GM18519 (cell line): ENCODE data around the gene FTH1.

Experiments
- ATAC-seq: cut with Tn5 transposase; IDR thresholded peaks from one replicate; pipeline ENCODE4 v1.9.1; 2021; ENCODE audit warnings: mild to moderate bottlenecking, moderate library complexity; ENCODE audit not compliant: unreplicated experiment, low FRiP score

The FTH1 gene

DNA sequence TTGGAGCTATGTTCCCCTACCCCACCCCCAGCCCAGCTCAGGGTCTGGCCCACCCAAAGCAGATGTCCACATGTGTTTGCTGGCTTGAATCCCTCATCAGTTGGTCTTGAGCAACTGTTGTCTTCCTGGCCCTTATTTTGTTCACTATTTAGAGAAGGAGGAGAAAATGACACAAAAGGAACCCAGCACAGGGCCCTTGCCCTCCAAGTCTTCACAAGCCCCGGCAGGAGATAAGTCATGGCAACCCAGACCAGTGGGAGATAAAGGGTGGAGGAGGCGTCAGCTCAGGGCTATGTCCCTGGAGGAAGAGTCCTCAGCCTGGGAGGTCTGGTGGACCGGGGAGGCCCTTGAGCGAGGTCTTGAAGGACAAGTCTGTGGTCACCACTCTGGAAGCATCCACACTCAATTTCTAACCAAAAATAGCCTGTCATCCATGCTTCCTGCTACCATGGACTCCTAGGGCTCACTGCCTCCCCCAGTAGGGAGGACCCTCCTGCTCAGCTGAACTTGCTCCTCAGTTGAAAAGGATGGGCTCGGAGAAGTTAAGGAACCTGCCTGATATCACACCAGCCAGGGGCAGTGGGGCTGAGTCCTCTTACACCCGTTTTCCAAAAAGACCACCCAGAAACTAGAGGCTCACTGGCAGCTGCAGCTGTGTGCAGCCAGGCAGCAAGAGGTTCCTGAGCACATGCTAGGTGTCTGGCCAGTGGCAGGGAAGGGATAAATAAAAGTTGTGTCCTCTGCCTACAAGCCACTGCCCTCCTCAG lies 48.3 kb downstream of the FTH1 start:
- ATAC-seq: no peak

DNA sequence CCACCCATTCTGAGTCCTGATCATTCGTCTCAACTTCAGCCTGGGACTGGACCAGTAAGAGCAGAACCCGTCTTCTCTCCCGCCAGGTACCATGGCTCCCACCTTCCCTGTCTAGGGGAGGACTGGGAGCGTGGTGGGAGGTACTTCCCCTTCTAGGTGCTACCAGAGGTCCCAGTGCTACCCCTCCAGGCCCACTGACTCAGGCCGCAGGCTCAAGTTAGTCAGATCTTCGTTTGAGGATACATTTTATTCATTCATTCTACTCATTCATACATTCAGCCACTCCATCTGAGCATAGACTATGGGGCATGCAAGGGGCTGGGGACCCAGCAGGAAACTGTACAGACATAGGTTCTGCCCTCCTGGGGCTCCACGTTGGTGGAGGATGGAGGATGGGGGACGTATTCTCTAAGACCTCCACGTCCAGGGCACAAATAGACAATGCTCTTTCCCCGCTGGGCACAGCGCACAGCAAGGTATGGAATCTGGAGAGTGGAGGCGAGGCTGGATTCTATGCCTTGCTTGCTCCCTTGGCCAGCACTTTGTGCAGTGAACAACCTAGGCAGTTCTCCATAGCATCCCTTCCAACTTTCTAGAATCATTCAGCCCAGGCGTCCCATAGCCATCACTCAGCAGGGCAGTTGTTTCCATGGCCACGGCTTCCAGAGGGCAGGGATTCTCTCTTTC lies 49.0 kb downstream of the FTH1 start:
- no peak for ATAC-seq

DNA sequence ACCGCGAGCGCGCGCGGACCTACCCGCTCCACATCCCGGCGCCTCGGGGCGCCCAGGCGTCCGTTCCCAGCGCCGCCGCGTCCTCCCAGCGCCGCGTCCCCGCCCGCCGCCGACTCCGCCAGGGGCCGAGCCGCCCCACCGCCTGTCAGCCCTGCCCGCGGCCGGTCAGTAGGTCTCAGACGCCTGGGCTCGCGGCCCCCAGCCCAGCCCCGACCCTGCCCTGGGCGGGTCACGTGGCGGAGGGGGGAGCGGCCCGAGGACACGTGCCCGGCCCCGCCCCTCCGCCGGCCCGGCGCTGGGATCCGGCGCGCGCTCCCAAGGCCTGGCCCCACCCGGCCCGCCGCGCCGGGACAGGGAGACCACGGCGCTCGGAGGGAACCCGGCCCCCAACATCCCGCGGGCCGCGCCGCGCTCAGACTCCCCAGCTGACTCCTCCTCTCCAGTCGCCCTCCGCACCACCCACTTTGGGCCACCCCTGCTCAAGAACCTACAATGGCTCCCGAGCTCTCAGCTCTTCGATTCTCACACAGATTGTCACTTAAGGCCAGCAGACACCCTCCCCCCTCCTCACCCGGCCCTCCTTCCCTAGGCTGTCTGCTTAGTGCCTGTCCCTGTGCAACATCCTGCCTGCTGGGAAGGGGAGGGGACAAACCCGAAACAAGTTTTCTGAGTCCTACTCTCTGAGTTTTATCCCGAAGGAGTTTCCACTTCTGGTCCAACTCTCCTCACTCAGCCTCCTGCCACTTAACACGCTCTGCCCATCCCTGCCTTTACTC lies 49.9 kb downstream of the FTH1 start, which contains the start of gene RAB3IL1:
TSS of gene RAB3IL1 (minus strand) at position 233 of the 776 bp plus-strand sequence. CDS start at position 34, 199 bp downstream.
- ATAC-seq: no peak

DNA sequence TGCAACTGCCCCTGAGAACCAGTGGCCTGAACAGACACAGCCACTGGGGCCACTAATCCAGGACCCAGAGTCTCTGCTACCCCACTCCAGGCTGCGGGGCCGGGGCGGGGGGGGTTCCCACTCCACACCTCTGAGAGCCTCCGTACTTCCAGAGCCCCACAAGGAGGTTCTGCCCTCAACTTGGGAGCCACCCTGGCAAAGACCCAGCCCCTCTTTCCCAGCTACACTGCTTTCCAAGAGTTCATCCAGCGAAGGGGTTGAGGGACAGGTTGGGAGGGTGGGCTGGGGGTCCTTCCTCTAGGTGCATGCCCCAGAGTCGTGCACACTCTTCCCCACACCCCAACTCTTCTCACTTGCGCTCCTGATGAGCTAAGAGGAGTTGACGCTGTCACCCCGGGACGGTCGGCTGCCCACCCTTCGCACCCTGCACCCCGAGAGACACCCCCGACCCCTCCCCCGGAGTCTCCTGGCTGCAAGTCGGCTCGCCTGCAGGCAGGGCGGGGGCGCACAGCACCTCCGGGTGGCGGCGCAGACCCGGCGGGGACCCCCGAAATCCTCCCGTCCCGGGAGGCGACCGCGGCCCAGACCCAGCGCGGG lies 50.6 kb downstream of the FTH1 start:
- ATAC-seq: no peak

DNA sequence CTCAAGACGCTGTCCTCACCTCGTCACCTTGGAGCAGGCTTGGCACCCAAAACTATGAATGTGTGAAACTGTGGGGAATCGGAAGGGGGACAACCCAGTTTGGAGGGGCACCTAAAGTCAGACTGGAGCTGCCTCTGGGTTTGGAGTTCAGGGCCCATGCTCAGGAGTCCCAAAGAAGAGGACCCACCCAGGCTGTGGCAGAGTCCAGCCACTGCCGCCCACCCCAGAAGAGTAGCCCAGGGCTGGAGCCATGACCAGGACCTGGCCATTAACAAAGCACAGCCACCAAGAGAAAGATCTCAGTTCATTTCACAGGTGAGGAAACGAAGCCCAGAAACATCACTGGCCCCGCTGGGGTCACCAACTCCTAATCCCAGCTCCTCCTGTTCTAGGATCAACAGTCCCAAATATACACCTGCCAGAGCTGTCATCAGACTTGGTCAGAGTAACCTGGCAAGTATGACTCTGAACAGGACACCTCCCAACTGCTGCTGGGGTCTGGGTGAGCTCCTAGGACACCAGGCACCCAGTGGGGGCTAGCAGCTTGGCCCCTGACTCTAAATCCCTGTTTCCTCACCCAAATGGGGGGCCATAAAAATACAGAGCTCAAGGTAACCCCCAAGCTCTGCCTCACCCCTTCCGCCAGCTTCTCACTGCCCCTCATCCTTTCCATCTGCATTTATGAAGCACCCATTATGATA lies 52.8 kb downstream of the FTH1 start:
- no peak for ATAC-seq
